ENCODE data around the gene FCER1A.

Gene FCER1A

DNA sequence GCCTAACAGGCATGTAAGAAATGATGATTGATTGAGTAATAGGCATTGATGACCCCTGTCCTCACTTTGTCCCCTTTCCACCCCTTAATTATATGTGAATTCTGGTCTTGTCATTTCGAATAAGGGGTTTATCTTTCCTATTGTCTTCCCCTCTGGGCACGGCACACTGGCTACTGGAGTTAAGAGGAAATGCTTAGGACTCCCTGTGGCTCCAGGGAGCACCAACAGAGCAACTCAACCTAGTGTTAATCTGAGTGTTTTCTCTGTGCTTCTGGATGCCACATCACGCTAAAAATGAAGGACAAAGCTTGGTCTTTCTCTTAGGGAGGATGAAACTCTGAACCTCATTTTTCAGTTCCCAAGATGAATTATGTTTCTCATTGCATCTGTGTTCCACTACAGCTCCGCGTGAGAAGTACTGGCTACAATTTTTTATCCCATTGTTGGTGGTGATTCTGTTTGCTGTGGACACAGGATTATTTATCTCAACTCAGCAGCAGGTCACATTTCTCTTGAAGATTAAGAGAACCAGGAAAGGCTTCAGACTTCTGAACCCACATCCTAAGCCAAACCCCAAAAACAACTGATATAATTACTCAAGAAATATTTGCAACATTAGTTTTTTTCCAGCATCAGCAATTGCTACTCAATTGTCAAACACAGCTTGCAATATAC lies 5.3 kb downstream of the FCER1A start:
- no peak overlapping the region for H3K27ac ChIP-seq (ENCODE audit: low read length)
- H3K27me3 ChIP-seq (ENCODE audit: low read depth, low read length) = no peaks in the 10 kb centered on the region
- H3K9me3 ChIP-seq (ENCODE audit: insufficient read depth, low read length) = no peaks in the 10 kb centered on the region
- no peak overlapping the region for H3K4me2 ChIP-seq (ENCODE audit: low read length)
- no peak overlapping the region for H3K4me3 ChIP-seq (ENCODE audit: low read length)
- no peak overlapping the region for H3K9ac ChIP-seq (ENCODE audit: low read length)
- H3K36me3 ChIP-seq (replicated peaks; ENCODE audit: low read depth, low read length) = no peaks in the 10 kb centered on the region
- TF ChIP-seq, protein P1, sequence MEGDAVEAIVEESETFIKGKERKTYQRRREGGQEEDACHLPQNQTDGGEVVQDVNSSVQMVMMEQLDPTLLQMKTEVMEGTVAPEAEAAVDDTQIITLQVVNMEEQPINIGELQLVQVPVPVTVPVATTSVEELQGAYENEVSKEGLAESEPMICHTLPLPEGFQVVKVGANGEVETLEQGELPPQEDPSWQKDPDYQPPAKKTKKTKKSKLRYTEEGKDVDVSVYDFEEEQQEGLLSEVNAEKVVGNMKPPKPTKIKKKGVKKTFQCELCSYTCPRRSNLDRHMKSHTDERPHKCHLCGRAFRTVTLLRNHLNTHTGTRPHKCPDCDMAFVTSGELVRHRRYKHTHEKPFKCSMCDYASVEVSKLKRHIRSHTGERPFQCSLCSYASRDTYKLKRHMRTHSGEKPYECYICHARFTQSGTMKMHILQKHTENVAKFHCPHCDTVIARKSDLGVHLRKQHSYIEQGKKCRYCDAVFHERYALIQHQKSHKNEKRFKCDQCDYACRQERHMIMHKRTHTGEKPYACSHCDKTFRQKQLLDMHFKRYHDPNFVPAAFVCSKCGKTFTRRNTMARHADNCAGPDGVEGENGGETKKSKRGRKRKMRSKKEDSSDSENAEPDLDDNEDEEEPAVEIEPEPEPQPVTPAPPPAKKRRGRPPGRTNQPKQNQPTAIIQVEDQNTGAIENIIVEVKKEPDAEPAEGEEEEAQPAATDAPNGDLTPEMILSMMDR (IDR thresholded peaks at IDR 0.05; ENCODE audit: low read depth, low read length) = no peak
- no peak for TF ChIP-seq EZH2phosphoT487 (IDR thresholded peaks at IDR 0.05; ENCODE audit: low read depth)
- no peaks in the 10 kb centered on the region for H4K20me1 ChIP-seq (ENCODE audit: insufficient read depth, low read length)
- no peak overlapping the region for H2AFZ ChIP-seq (ENCODE audit: low read depth, low read length)
- H3K4me1 ChIP-seq (ENCODE audit: low read length) = peaks cover 9% of the 10 kb centered on the region
- no peaks in the 10 kb centered on the region for H3K79me2 ChIP-seq (ENCODE audit: low read length)

DNA sequence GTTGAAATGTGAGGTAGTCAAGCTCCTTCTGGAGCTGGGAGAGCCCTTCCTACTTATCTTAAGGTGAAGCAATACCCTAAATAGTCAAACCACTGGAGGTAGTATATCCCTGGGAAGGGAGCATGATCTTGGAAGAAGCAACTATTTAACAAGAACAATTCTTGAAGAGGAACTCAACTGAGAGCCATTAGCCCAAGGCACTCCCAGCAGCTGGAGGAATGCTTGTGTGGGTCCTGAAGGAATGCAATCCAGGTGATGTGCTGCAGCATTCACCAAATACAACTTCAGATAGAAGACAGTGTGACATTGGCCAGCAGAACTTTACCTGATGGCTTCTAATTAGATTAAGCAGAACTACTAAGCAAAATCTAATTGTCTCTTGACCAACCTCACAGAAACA lies 9.5 kb downstream of the FCER1A start:
- H3K79me2 ChIP-seq (ENCODE audit: low read length) = no peaks in the 10 kb centered on the region
- TF ChIP-seq, protein P1 (IDR thresholded peaks at IDR 0.05; ENCODE audit: low read depth, low read length) = no peak
- no peak for TF ChIP-seq EZH2phosphoT487 (IDR thresholded peaks at IDR 0.05; ENCODE audit: low read depth)
- H3K36me3 ChIP-seq (replicated peaks; ENCODE audit: low read depth, low read length) = no peaks in the 10 kb centered on the region
- H3K27ac ChIP-seq (ENCODE audit: low read length) = no peak overlapping the region
- H2AFZ ChIP-seq (ENCODE audit: low read depth, low read length) = no peak overlapping the region
- H3K4me3 ChIP-seq (ENCODE audit: low read length) = no peak overlapping the region
- H3K27me3 ChIP-seq (ENCODE audit: low read depth, low read length) = no peaks in the 10 kb centered on the region
- no peak overlapping the region for H3K4me2 ChIP-seq (ENCODE audit: low read length)
- no peaks in the 10 kb centered on the region for H4K20me1 ChIP-seq (ENCODE audit: insufficient read depth, low read length)
- H3K9me3 ChIP-seq (ENCODE audit: insufficient read depth, low read length) = no peaks in the 10 kb centered on the region
- H3K4me1 ChIP-seq (ENCODE audit: low read length) = peaks cover 14% of the 10 kb centered on the region
- H3K9ac ChIP-seq (ENCODE audit: low read length) = no peak overlapping the region

DNA sequence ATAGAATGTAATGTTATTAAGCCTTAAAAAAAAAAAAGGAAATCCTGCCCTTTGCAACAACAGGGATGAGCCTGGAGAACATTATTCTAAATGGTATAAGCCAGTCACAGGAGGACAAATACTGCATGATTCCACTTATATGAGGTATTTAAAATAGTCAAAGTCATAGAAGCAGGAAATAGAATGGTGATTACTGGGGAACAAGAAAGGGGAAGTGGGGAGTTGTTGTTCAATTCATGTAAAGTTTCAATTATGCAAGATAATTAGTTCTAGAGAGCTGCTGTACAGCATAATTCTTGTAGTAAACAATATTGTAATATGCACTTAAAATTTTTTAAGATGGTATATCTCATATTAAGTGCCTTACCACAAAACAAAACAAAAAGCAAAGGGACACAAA lies 13.2 kb downstream of the FCER1A start:
- Histone ChIP-seq H4K20me1 (ENCODE audit: insufficient read depth, low read length) (no peaks in the 10 kb centered on the region), H3K36me3 (replicated peaks; ENCODE audit: low read depth, low read length) (no peaks in the 10 kb centered on the region), H3K79me2 (ENCODE audit: low read length) (no peaks in the 10 kb centered on the region), H3K4me1 (ENCODE audit: low read length) (peaks cover 14% of the 10 kb centered on the region), H3K27ac (ENCODE audit: low read length) (no peak overlapping the region), H3K4me2 (ENCODE audit: low read length) (peak overlapping the region; percentile 18), H2AFZ (ENCODE audit: low read depth, low read length) (no peak overlapping the region), H3K27me3 (ENCODE audit: low read depth, low read length) (no peaks in the 10 kb centered on the region), H3K4me3 (ENCODE audit: low read length) (no peak overlapping the region), H3K9me3 (ENCODE audit: insufficient read depth, low read length) (no peaks in the 10 kb centered on the region), H3K9ac (ENCODE audit: low read length) (no peak overlapping the region)
- no peak for TF ChIP-seq EZH2phosphoT487 (IDR thresholded peaks at IDR 0.05; ENCODE audit: low read depth)
- TF ChIP-seq, protein P1 (IDR thresholded peaks at IDR 0.05; ENCODE audit: low read depth, low read length) = no peak

DNA sequence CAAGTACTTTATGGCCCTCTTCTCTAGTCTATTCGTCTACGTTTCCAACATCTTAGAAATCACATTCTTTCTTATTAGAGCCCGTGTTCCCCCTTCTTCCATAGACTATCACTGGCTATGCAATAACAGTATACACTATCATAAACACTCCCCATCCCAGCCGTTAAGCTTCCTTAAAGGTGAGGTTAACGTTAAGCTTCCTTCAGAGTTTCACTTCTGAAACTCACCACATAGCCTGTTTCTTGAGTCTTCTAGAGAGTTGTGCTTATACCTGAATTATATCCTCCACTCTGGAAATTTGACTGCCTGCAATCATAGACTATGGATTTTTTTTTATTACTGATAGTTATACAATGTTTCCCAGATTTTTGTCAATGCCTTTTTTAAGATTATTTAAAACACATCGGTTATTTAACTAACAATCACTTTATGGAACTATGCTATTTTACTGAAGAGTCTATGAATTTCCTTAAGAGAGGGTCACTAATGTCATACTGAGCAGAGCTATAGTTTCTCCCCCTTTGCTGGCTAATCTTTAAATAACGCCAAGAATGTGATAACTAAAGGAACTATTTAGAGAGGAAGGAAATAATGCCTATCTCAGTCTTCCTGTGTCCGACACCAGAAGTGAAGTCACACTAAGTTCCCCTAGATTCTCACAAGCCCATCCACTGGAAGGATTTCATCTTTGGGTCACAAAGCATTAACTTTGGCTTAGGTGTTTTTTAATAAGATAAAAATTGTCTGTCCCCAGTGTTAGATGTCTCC lies 16.8 kb downstream of the FCER1A start:
- TF ChIP-seq, protein P1 (IDR thresholded peaks at IDR 0.05; ENCODE audit: low read depth, low read length) = no peak
- no peak for TF ChIP-seq EZH2phosphoT487 (IDR thresholded peaks at IDR 0.05; ENCODE audit: low read depth)
- Histone ChIP-seq H3K9me3 (ENCODE audit: insufficient read depth, low read length) (no peaks in the 10 kb centered on the region; the same call in 1 of the 2 replicates), H3K9ac (ENCODE audit: low read length) (no peak overlapping the region), H3K79me2 (ENCODE audit: low read length) (no peaks in the 10 kb centered on the region), H2AFZ (ENCODE audit: low read depth, low read length) (no peak overlapping the region), H4K20me1 (ENCODE audit: insufficient read depth, low read length) (no peaks in the 10 kb centered on the region), H3K27me3 (ENCODE audit: low read depth, low read length) (no peaks in the 10 kb centered on the region), H3K4me3 (ENCODE audit: low read length) (no peak overlapping the region), H3K27ac (ENCODE audit: low read length) (no peak overlapping the region), H3K4me1 (ENCODE audit: low read length) (peaks cover 14% of the 10 kb centered on the region), H3K4me2 (ENCODE audit: low read length) (no peak overlapping the region), H3K36me3 (replicated peaks; ENCODE audit: low read depth, low read length) (no peaks in the 10 kb centered on the region)
